ENCODE results near the gene NMT2.

Gene NMT2

DNA sequence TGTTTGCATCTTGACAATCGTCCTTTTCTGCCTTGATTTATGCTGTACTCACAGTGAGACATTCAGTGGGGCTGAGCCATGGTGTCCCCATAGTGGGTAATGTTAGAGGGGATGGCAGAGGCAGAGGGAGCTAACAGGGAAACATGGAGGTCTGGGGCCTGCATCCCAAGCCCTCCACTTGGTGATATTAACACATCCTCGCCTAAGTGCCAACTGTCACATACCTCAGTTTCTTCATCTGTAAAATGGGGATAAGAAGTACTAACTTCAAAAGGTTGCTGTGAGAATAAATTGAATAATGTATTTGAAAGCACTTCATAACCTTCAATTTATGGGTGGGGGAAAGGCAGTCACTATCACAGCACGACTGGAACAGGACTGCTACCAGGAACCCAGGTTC, 43.6 kb downstream of the NMT2 start:
- H3K4me3 ChIP-seq (ENCODE audit: low read depth, low read length), result no peak overlapping the region
- TF ChIP-seq, protein P1, sequence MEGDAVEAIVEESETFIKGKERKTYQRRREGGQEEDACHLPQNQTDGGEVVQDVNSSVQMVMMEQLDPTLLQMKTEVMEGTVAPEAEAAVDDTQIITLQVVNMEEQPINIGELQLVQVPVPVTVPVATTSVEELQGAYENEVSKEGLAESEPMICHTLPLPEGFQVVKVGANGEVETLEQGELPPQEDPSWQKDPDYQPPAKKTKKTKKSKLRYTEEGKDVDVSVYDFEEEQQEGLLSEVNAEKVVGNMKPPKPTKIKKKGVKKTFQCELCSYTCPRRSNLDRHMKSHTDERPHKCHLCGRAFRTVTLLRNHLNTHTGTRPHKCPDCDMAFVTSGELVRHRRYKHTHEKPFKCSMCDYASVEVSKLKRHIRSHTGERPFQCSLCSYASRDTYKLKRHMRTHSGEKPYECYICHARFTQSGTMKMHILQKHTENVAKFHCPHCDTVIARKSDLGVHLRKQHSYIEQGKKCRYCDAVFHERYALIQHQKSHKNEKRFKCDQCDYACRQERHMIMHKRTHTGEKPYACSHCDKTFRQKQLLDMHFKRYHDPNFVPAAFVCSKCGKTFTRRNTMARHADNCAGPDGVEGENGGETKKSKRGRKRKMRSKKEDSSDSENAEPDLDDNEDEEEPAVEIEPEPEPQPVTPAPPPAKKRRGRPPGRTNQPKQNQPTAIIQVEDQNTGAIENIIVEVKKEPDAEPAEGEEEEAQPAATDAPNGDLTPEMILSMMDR (IDR thresholded peaks at IDR 0.05; ENCODE audit: borderline replicate concordance, insufficient read depth, low read depth, low read length), result no peak

DNA sequence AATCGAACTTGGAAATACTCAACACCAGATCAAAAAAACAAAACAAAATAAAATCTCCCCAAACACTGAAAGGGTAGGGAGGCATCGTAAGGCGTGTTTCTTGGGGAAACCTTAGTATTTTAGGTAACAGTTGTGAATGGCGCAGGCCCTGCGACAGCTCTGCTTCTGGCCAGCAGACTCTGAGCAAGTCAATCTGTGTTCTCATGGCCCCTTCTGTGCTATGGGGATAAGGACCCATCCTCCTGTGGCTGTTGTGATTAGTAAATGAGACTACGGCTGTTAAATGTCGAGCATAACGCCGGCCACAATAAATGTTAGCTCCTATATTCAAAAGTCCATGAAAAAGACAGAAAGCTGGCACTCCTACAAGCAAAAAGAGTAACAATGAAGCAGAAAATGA, 44.3 kb downstream of the NMT2 start:
- TF ChIP-seq, protein P1 (IDR thresholded peaks at IDR 0.05; ENCODE audit: borderline replicate concordance, insufficient read depth, low read depth, low read length), result no peak

DNA sequence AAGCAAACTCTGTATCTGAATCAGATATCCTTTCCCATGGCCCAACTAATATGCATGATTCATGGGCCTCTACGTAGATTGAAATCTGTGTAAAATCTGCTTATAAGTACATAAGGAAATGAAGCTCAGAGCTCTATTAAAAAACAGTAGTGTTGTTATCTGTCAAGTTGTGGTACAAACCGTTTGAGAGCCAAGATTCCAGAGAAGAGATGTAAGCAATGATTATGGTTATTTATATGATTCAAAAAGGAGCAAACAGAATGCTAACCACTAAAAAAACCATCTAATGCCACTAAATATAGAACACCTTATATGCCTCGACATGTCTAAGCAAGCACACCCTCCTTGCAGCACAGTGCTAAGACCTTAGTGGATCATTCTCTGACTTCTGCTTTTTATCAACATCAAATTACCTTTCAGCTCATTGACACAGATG, 44.7 kb downstream of the NMT2 start:
- no peak overlapping the region for H3K4me3 ChIP-seq (ENCODE audit: low read depth, low read length)
- TF ChIP-seq, protein P1 (IDR thresholded peaks at IDR 0.05; ENCODE audit: borderline replicate concordance, insufficient read depth, low read depth, low read length), result no peak

More for the DNA sequence above, 44.3 kb downstream of the NMT2 start:
- H3K4me3 ChIP-seq (ENCODE audit: low read depth, low read length), result no peak overlapping the region

DNA sequence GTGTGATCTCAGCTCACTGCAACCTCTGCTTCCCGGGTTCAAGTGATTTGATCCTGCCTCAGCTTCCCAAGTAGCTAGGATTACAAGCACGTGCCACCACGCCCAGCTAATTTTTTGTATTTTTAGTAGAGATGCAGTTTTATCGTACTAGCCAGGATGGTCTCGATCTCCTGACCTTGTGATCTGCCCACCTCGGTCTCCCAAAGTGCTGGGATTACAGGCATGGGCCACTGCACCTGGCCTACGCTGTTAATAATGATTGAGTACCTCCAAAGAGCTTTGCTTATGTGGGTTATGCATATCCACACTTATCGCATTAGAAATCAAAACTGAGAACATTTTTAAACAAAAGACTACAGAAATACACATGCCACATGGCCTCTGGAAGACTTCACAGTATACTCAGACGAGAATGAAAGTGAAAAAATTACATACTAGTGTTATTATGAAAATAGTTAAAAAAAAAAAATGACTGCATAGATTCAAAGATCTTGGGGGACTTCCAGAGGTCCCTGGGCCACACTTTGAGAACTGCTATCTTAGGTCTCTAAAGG, 45.9 kb downstream of the NMT2 start:
- TF ChIP-seq, protein P1 (IDR thresholded peaks at IDR 0.05; ENCODE audit: borderline replicate concordance, insufficient read depth, low read depth, low read length), result no peak

DNA sequence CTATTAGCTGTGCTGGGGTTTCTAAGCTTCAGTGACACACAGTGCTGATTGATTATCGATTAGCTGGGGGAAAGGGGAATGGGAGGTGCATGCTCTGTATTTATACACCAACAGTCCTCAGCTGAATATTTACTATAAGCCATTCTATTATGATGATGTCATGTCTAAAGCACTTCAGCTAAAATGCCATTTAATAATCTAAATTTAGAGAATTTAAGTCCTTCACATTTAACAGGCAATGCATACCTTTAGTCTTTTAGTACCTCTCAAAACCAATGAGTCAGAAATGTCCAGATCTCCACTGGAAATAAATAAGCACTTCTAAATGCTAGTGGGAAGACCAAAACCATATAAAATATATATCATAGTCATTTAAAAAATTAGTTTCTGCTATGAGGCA, 46.8 kb downstream of the NMT2 start:
- no peak overlapping the region for H3K4me3 ChIP-seq (ENCODE audit: low read depth, low read length)
- TF ChIP-seq, protein P1 (IDR thresholded peaks at IDR 0.05; ENCODE audit: borderline replicate concordance, insufficient read depth, low read depth, low read length), result no peak

More for the DNA sequence above, 45.9 kb downstream of the NMT2 start:
- H3K4me3 ChIP-seq (ENCODE audit: low read depth, low read length), result no peak overlapping the region

DNA sequence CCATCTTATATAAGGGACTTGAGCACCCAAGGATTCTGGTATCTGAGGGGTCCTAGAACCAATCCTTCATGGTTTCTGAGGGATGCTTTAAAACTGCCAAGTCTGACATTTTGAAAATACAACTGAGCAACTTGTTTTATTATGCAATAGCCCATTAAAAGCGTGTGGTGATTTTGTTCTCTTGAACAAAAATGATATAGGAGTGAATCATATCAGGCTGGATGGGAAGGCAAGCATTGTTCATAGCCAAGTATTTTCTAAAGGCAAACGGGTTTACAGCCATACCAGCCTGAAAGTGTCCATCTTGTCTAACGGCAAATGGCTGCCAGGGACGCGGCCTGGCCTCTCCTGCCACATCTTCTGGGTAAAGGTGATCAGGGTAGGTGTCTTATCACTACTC, 48.0 kb downstream of the NMT2 start:
- no peak overlapping the region for H3K4me3 ChIP-seq (ENCODE audit: low read depth, low read length)
- TF ChIP-seq, protein P1 (IDR thresholded peaks at IDR 0.05; ENCODE audit: borderline replicate concordance, insufficient read depth, low read depth, low read length), result no peak

DNA sequence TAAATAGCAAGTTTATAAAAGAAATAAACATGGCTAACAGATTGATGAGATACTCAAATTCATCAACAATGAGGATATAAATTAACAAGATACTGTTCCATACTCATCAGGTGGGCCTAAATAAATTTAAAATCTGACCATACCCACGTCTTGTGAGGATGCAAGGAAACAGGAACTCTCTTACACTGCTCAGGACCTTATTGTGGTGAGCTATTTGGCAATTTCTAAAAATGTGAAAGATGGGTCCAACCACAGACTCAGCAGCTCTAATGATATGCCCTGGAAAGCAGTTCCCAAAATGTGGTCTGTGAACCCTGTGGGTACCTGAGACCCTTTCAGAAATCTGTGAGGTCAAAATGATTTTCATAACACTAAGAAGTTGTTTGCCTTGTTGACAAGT, 49.9 kb downstream of the NMT2 start:
- TF ChIP-seq, protein P1 (IDR thresholded peaks at IDR 0.05; ENCODE audit: borderline replicate concordance, insufficient read depth, low read depth, low read length), result no peak
- H3K4me3 ChIP-seq (ENCODE audit: low read depth, low read length), result no peak overlapping the region

Measured in GM12875 (cell line).